ENCODE data around the gene MECP2.

- TF ChIP-seq ZMYM2 (CRISPR knock-in tag; IDR thresholded peaks at IDR 0.05) (no peak), REST (IDR thresholded peaks at IDR 0.05; ENCODE audit: borderline replicate concordance in 1 of 2, low read depth in 1 of 2, low read length in 2 of 2) (no peak), CBX2 (IDR thresholded peaks at IDR 0.05; ENCODE audit: low read depth, low read length) (no peak), CBX2 (CRISPR knock-in tag; IDR thresholded peaks at IDR 0.05; ENCODE audit: low read depth) (no peak)
- TF ChIP-seq, protein P1, sequence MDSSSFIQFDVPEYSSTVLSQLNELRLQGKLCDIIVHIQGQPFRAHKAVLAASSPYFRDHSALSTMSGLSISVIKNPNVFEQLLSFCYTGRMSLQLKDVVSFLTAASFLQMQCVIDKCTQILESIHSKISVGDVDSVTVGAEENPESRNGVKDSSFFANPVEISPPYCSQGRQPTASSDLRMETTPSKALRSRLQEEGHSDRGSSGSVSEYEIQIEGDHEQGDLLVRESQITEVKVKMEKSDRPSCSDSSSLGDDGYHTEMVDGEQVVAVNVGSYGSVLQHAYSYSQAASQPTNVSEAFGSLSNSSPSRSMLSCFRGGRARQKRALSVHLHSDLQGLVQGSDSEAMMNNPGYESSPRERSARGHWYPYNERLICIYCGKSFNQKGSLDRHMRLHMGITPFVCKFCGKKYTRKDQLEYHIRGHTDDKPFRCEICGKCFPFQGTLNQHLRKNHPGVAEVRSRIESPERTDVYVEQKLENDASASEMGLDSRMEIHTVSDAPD (CRISPR knock-in tag; IDR thresholded peaks at IDR 0.05), result no peak
- TF ChIP-seq, protein P2, sequence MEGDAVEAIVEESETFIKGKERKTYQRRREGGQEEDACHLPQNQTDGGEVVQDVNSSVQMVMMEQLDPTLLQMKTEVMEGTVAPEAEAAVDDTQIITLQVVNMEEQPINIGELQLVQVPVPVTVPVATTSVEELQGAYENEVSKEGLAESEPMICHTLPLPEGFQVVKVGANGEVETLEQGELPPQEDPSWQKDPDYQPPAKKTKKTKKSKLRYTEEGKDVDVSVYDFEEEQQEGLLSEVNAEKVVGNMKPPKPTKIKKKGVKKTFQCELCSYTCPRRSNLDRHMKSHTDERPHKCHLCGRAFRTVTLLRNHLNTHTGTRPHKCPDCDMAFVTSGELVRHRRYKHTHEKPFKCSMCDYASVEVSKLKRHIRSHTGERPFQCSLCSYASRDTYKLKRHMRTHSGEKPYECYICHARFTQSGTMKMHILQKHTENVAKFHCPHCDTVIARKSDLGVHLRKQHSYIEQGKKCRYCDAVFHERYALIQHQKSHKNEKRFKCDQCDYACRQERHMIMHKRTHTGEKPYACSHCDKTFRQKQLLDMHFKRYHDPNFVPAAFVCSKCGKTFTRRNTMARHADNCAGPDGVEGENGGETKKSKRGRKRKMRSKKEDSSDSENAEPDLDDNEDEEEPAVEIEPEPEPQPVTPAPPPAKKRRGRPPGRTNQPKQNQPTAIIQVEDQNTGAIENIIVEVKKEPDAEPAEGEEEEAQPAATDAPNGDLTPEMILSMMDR (CRISPR knock-in tag; IDR thresholded peaks at IDR 0.05), result no peak
- TF ChIP-seq, protein P3, sequence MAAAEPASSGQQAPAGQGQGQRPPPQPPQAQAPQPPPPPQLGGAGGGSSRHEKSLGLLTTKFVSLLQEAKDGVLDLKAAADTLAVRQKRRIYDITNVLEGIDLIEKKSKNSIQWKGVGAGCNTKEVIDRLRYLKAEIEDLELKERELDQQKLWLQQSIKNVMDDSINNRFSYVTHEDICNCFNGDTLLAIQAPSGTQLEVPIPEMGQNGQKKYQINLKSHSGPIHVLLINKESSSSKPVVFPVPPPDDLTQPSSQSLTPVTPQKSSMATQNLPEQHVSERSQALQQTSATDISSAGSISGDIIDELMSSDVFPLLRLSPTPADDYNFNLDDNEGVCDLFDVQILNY (CRISPR knock-in tag; conservative IDR thresholded peaks at IDR 0.05), result no peak
These were observed 102.0 kb downstream of the MECP2 start for GRCh38 chrX:153995504-153995903.
